HG03565 (cell line): ENCODE measurements around the gene PACSIN2.
"Not testable (repeated sequence)": the region's sequence is repeated elsewhere in the genome, so short reads cannot be mapped to it uniquely, and the experiment has no call there.

ENCODE experiments used
- ATAC-seq: cut with Tn5 transposase; IDR thresholded peaks from one replicate; pipeline ENCODE4 v1.9.1; 2021; ENCODE audit warnings: mild to moderate bottlenecking, moderate library complexity; ENCODE audit not compliant: unreplicated experiment

PACSIN2 gene

GRCh38 chr22:42992886-42993479 is 22.0 kb downstream of the PACSIN2 start:
- no peak for ATAC-seq

GRCh38 chr22:42992092-42992491 is 22.9 kb downstream of the PACSIN2 start:
- ATAC-seq, result no peak

GRCh38 chr22:42991010-42991651 is 23.8 kb downstream of the PACSIN2 start:
- no peak for ATAC-seq

- no peak for ATAC-seq
Measured at GRCh38 chr22:42990131-42990838, 24.7 kb downstream of the PACSIN2 start.

GRCh38 chr22:42986115-42986514 is 28.8 kb downstream of the PACSIN2 start:
- no peak for ATAC-seq

- ATAC-seq, result no peak
Measured at GRCh38 chr22:42985531-42985905, 29.4 kb downstream of the PACSIN2 start.

GRCh38 chr22:42984814-42985530 is 30.0 kb downstream of the PACSIN2 start:
- ATAC-seq, result no peak

- ATAC-seq, result no peak
Measured at GRCh38 chr22:42984397-42984796, 30.6 kb downstream of the PACSIN2 start.

- ATAC-seq, result no peak
Measured at GRCh38 chr22:42983470-42983869, 31.5 kb downstream of the PACSIN2 start.

GRCh38 chr22:42979606-42980005 is 35.3 kb downstream of the PACSIN2 start:
- no peak for ATAC-seq

GRCh38 chr22:42978453-42979103 is 36.4 kb downstream of the PACSIN2 start:
- no peak for ATAC-seq

- ATAC-seq, result no peak
Measured at GRCh38 chr22:42977569-42977968, 37.4 kb downstream of the PACSIN2 start.

- no peak for ATAC-seq
Measured at GRCh38 chr22:42976217-42976933, 38.6 kb downstream of the PACSIN2 start.

GRCh38 chr22:42974223-42974622 is 40.7 kb downstream of the PACSIN2 start:
- ATAC-seq, result no peak

- no peak for ATAC-seq
Measured at GRCh38 chr22:42973536-42973881, 41.4 kb downstream of the PACSIN2 start.

GRCh38 chr22:42972649-42973535 is 42.1 kb downstream of the PACSIN2 start:
- ATAC-seq, result no peak

- not testable (repeated sequence) for ATAC-seq
Measured at GRCh38 chr22:42971473-42971860, 43.5 kb downstream of the PACSIN2 start.

- ATAC-seq, result no peak
Measured at GRCh38 chr22:42970029-42970428, 44.9 kb downstream of the PACSIN2 start.

GRCh38 chr22:42969348-42969975 is 45.5 kb downstream of the PACSIN2 start:
- no peak for ATAC-seq
